H9 (cell line): ENCODE data around the gene ALAD. TPM values are rescaled to one million over a fixed set of nuclear protein-coding genes. Genes with fewer than 3 reads are reported as not detected.

Source experiments
- DNase-seq: peaks from one replicate; pipeline ENCODE4 v3.0.0-alpha.2; 2017
- H2AFZ ChIP-seq: one replicate; pipeline ENCODE4 v1.6.1; 2013; ENCODE audit warnings: mild to moderate bottlenecking, low read length, control low read depth, moderate library complexity
- H2AK5ac ChIP-seq: 2 replicates; pipeline ENCODE4 v1.6.1; 2013; ENCODE audit warnings: low read length, control low read depth, mixed read lengths; ENCODE audit not compliant: insufficient read length
- H2BK120ac ChIP-seq: one replicate; pipeline ENCODE4 v1.6.1; 2013; ENCODE audit warnings: low read depth, mild to moderate bottlenecking, low read length, control low read depth, inconsistent platforms; ENCODE audit not compliant: poor library complexity, severe bottlenecking
- H2BK12ac ChIP-seq: 2 replicates; pipeline ENCODE4 v1.6.1; 2013; ENCODE audit warnings: low read length, control low read depth, mixed read lengths, low read depth; ENCODE audit not compliant: insufficient read length
- H2BK15ac ChIP-seq: 2 replicates; pipeline ENCODE4 v1.6.1; 2013; ENCODE audit warnings: low read depth, low read length, control low read depth
- H2BK20ac ChIP-seq: one replicate; pipeline ENCODE4 v1.6.1; 2013; ENCODE audit warnings: low read depth, mild to moderate bottlenecking, low read length, control low read depth, inconsistent platforms; ENCODE audit not compliant: poor library complexity, severe bottlenecking
- H2BK5ac ChIP-seq: 2 replicates; pipeline ENCODE4 v1.6.1; 2013; ENCODE audit warnings: low read length, control low read depth, mixed read lengths; ENCODE audit not compliant: insufficient read length
- H3K14ac ChIP-seq: 2 replicates; pipeline ENCODE4 v1.6.1; 2013; ENCODE audit warnings: low read length, control low read depth; ENCODE audit not compliant: insufficient read depth
- H3K18ac ChIP-seq: 2 replicates; pipeline ENCODE4 v1.6.1; 2013; ENCODE audit warnings: low read depth, mild to moderate bottlenecking, mixed read lengths, low read length, control low read depth; ENCODE audit not compliant: insufficient read length
- H3K23ac ChIP-seq: 2 replicates; pipeline ENCODE4 v1.6.1; 2013; ENCODE audit warnings: low read length, control low read depth, mixed read lengths, low read depth; ENCODE audit not compliant: insufficient read length
- H3K23me2 ChIP-seq: 2 replicates; pipeline ENCODE4 v1.6.1; 2013; ENCODE audit warnings: low read depth, mild to moderate bottlenecking, mixed read lengths, low read length, control low read depth; ENCODE audit not compliant: insufficient read length, poor library complexity, severe bottlenecking
- H3K27ac ChIP-seq: 2 replicates; pipeline ENCODE4 v1.5.1; 2013; ENCODE audit warnings: low read length, control low read depth, mixed read lengths, low read depth; ENCODE audit not compliant: insufficient read length
- H3K27me3 ChIP-seq: 2 replicates; pipeline ENCODE4 v1.6.1; 2013; ENCODE audit warnings: low read length, control low read depth, inconsistent platforms; ENCODE audit not compliant: insufficient read depth
- H3K4ac ChIP-seq: 2 replicates; pipeline ENCODE4 v1.6.1; 2013; ENCODE audit warnings: low read depth, mild to moderate bottlenecking, control low read depth, inconsistent platforms, low read length, moderate library complexity
- H3K4me1 ChIP-seq: 2 replicates; pipeline ENCODE4 v1.6.1; 2013; ENCODE audit warnings: low read length, control low read depth, inconsistent platforms; ENCODE audit not compliant: insufficient read depth
- H3K4me2 ChIP-seq: 2 replicates; pipeline ENCODE4 v1.6.1; 2013; ENCODE audit warnings: low read length, control low read depth, mixed read lengths; ENCODE audit not compliant: insufficient read length, insufficient read depth
- H3K56ac ChIP-seq: 2 replicates; pipeline ENCODE4 v1.6.1; 2013; ENCODE audit warnings: low read depth, mild to moderate bottlenecking, mixed read lengths, low read length, control low read depth; ENCODE audit not compliant: insufficient read length
- H3K79me1 ChIP-seq: 2 replicates; pipeline ENCODE4 v1.6.1; 2013; ENCODE audit warnings: low read depth, mild to moderate bottlenecking, moderate library complexity, low read length, control low read depth, inconsistent platforms; ENCODE audit not compliant: insufficient read depth, poor library complexity, severe bottlenecking
- H3K79me2 ChIP-seq: 2 replicates; pipeline ENCODE4 v1.6.1; 2013; ENCODE audit warnings: low read length, control low read depth, inconsistent platforms; ENCODE audit not compliant: insufficient read depth
- H3K9ac ChIP-seq: 2 replicates; pipeline ENCODE4 v1.6.1; 2013; ENCODE audit warnings: low read length, control low read depth, mixed read lengths; ENCODE audit not compliant: insufficient read length; ENCODE audit errors: extremely low read depth
- H3K9me3 ChIP-seq: one replicate; pipeline ENCODE4 v1.6.1; 2013; ENCODE audit warnings: low read depth, low read length, inconsistent platforms; ENCODE audit not compliant: control insufficient read depth
- H3T11ph ChIP-seq: one replicate; pipeline ENCODE4 v1.6.1; 2013; ENCODE audit warnings: mild to moderate bottlenecking, low read length, control low read depth, inconsistent platforms
- H4K20me1 ChIP-seq: one replicate; pipeline ENCODE4 v1.6.1; 2013; ENCODE audit not compliant: control insufficient read depth, insufficient read length, insufficient read depth
- H4K5ac ChIP-seq: 2 replicates; pipeline ENCODE4 v1.6.1; 2013; ENCODE audit warnings: low read depth, mild to moderate bottlenecking, mixed read lengths, low read length, control low read depth; ENCODE audit not compliant: insufficient read length
- H4K8ac ChIP-seq: replicated peaks from 2 replicates; pipeline ENCODE4 v1.6.1; 2013; ENCODE audit warnings: low read length, control low read depth, mixed read lengths, low read depth; ENCODE audit not compliant: insufficient read length
- H4K91ac ChIP-seq: 2 replicates; pipeline ENCODE4 v1.6.1; 2013; ENCODE audit warnings: low read depth, mild to moderate bottlenecking, moderate library complexity, mixed read lengths, low read length, control low read depth; ENCODE audit not compliant: insufficient read length
- H3K27ac Mint-ChIP-seq, 3 experiments: 2 replicates in 2 of 3; 3 replicates in 1 of 3; pipeline ENCODE4 v1.8.0; 2020 to 2021; ENCODE audit warnings: mixed read lengths in 3 of 3, mild to moderate bottlenecking in 1 of 3, moderate library complexity in 1 of 3
- H3K27me3 Mint-ChIP-seq: 2 replicates; pipeline ENCODE4 v1.8.0; 2021; ENCODE audit warnings: low read depth, mild to moderate bottlenecking, moderate library complexity, mixed read lengths
- H3K36me3 Mint-ChIP-seq, 3 experiments: 2 replicates in 2 of 3; 3 replicates in 1 of 3; pipeline ENCODE4 v1.8.0; 2020 to 2021; ENCODE audit warnings: low read depth in 3 of 3, mixed read lengths in 3 of 3; ENCODE audit not compliant: insufficient read depth in 1 of 3
- H3K4me1 Mint-ChIP-seq, 2 experiments: 2 replicates each; pipeline ENCODE4 v1.8.0; 2020; ENCODE audit warnings: mixed read lengths in 2 of 2
- H3K4me3 Mint-ChIP-seq, 2 experiments: 2 replicates in 1 of 2; 3 replicates in 1 of 2; pipeline ENCODE4 v1.8.0; 2020 to 2021; ENCODE audit warnings: mild to moderate bottlenecking in 2 of 2, mixed read lengths in 2 of 2, moderate library complexity in 1 of 2
- H3K9me3 Mint-ChIP-seq, 2 experiments: 2 replicates in 1 of 2; 3 replicates in 1 of 2; pipeline ENCODE4 v1.8.0; 2020; ENCODE audit warnings: mild to moderate bottlenecking in 2 of 2, mixed read lengths in 2 of 2, moderate library complexity in 1 of 2
- WGBS: extraction: QIAGEN DNeasy Blood & Tissue Kit; methylation state at CpG from one replicate; pipeline ENCODE4 v1.1.7; 2013; ENCODE audit warnings: missing lambda C conversion rate, low lambda C conversion rate, mixed read lengths; ENCODE audit not compliant: insufficient read length; ENCODE audit errors: extremely low coverage; 5-methylcytosine and 5-hydroxymethylcytosine counted together
- total RNA-seq: library from RNA; stranded (reverse); gene quantifications from 2 replicates; pipeline ENCODE4 v1.2.1, GENCODE V29; 2021
- TF ChIP-seq, protein P1 (sequence below): fragments of 200-600 bp; sonication (generic); conservative IDR thresholded peaks from 3 replicates; pipeline ENCODE4 v1.8.0; 2021; ENCODE audit warnings: antibody characterized with exemption, mild to moderate bottlenecking

The ALAD gene
- total RNA-seq, 1 experiment from 2014 or later, result 13.2 TPM

DNA sequence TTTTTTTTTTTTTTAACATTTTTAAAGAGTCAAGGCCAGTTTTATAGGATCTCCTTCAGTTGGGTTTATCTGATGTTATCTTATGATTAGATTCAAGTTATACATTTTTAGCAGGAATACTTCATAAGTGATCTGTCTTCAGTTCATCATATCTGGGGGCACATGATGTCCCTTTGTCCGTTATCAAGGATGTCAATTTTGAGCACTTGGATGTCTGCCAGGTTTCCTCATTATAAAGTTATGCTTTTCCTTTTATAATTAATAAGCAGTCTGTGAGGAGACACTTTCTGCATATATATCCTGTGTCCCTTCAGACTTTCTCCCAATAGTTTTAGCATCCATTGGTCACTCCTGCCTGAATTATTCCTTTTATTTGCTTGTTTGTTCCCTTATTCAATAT, 36.1 kb downstream of the ALAD start:
- Mint-ChIP-seq H3K27ac (no peak overlapping the region), H3K4me1 (peaks cover 7 to 8% of the 10 kb centered on the region in 2 experiments), H3K27me3 (no peaks in the 10 kb centered on the region), H3K36me3 (peaks cover 0 to 9% (median 4%) of the 10 kb centered on the region in 3 experiments; a peak in 3 of 7 replicates), H3K4me3 (no peak overlapping the region), H3K9me3 (no peaks in the 10 kb centered on the region)
- H3K56ac ChIP-seq, result no peak overlapping the region
- H3K18ac ChIP-seq, result no peak overlapping the region
- H3K4ac ChIP-seq, result no peak overlapping the region
- H3K4me1 ChIP-seq, result no peaks in the 10 kb centered on the region; the same call in 1 of the 2 replicates
- no peak overlapping the region for H3K27ac ChIP-seq
- no peak overlapping the region for H4K91ac ChIP-seq
- no peak overlapping the region for H4K5ac ChIP-seq
- DNase-seq, result no peak
- no peak overlapping the region for H2AK5ac ChIP-seq
- H3K14ac ChIP-seq, result no peak overlapping the region
- peaks cover 3% of the 10 kb centered on the region for H3K23me2 ChIP-seq
- TF ChIP-seq, protein P1, sequence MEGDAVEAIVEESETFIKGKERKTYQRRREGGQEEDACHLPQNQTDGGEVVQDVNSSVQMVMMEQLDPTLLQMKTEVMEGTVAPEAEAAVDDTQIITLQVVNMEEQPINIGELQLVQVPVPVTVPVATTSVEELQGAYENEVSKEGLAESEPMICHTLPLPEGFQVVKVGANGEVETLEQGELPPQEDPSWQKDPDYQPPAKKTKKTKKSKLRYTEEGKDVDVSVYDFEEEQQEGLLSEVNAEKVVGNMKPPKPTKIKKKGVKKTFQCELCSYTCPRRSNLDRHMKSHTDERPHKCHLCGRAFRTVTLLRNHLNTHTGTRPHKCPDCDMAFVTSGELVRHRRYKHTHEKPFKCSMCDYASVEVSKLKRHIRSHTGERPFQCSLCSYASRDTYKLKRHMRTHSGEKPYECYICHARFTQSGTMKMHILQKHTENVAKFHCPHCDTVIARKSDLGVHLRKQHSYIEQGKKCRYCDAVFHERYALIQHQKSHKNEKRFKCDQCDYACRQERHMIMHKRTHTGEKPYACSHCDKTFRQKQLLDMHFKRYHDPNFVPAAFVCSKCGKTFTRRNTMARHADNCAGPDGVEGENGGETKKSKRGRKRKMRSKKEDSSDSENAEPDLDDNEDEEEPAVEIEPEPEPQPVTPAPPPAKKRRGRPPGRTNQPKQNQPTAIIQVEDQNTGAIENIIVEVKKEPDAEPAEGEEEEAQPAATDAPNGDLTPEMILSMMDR, result no peak
- no peak overlapping the region for H2BK12ac ChIP-seq
- no peaks in the 10 kb centered on the region for H4K20me1 ChIP-seq
- WGBS, result no CpG with 5 or more reads among the region's 1 CpG
- no peak overlapping the region for H2BK5ac ChIP-seq
- H3K23ac ChIP-seq, result no peak overlapping the region
- H3K27me3 ChIP-seq, result no peaks in the 10 kb centered on the region
- no peak overlapping the region for H3K4me2 ChIP-seq
- no peaks in the 10 kb centered on the region for H3K79me1 ChIP-seq
- H2BK20ac ChIP-seq, result no peak overlapping the region
- H2BK120ac ChIP-seq, result no peak overlapping the region
- no peak overlapping the region for H4K8ac ChIP-seq
- no peaks in the 10 kb centered on the region for H3K9me3 ChIP-seq
- no peak overlapping the region for H2BK15ac ChIP-seq
- H3K9ac ChIP-seq, result no peak overlapping the region
- H3T11ph ChIP-seq, result no peak overlapping the region
- H3K79me2 ChIP-seq, result no peaks in the 10 kb centered on the region
- H2AFZ ChIP-seq, result no peak overlapping the region
